GM21390 (cell line): ENCODE data around the gene GNPTAB.
"Not testable (repeated sequence)": the region's sequence is repeated elsewhere in the genome, so short reads cannot be mapped to it uniquely, and the experiment has no call there.

ENCODE experiments used
- ATAC-seq: cut with Tn5 transposase; IDR thresholded peaks from one replicate; pipeline ENCODE4 v1.9.1; 2021; ENCODE audit not compliant: unreplicated experiment

GNPTAB gene

GRCh38 chr12:101854747-101855146 lies 24.0 kb upstream of the GNPTAB start:
- ATAC-seq: peak; percentile 47

GRCh38 chr12:101852998-101853397 lies 22.2 kb upstream of the GNPTAB start:
- ATAC-seq: no peak

DNA sequence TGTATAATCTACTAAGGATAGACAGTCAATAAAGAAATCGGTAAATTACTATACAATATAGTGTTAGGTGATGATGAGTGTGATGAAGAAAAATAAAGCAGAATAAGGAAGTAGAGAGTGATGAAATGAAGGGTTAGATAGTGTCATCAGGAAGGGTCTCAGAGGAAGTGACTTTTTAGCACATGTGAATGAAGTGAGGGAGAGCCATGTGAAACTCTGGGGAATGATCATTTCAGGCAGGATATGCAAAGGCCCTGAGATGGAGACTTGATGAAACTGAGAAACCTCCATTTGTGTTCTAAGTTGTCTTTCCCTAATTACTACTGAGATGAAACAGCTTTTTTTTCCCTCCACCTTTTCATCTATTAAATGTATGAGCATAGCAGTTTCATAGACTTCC lies 19.4 kb upstream of the GNPTAB start:
- peak; percentile 47 for ATAC-seq

- ATAC-seq: no peak
Observed at GRCh38 chr12:101847325-101847724, 16.6 kb upstream of the GNPTAB start.

GRCh38 chr12:101845137-101845711 lies 14.5 kb upstream of the GNPTAB start:
- no peak for ATAC-seq

DNA sequence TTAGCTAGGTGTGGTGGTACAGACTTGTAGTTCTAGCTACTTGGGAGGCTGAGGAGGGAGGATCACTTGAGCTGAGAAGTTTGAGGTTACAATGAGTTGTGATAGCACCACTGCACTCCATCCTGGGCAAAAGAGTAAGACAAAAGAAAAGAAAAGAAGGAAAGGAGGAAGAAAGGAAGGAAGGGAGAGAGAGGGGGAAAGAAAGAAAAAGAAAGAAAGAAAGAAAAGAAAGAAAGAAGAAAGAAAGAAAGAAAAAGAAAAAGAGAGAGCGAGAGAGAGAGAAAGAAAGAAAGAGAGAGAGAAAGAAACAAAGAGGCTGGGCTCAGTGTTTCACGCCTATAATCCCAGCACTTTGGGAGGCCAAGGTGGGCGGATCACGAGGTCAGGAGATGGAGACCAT lies 10.3 kb upstream of the GNPTAB start:
- no peak for ATAC-seq

- peak; percentile 44 for ATAC-seq
Observed at GRCh38 chr12:101839324-101840283, 8.8 kb upstream of the GNPTAB start.

DNA sequence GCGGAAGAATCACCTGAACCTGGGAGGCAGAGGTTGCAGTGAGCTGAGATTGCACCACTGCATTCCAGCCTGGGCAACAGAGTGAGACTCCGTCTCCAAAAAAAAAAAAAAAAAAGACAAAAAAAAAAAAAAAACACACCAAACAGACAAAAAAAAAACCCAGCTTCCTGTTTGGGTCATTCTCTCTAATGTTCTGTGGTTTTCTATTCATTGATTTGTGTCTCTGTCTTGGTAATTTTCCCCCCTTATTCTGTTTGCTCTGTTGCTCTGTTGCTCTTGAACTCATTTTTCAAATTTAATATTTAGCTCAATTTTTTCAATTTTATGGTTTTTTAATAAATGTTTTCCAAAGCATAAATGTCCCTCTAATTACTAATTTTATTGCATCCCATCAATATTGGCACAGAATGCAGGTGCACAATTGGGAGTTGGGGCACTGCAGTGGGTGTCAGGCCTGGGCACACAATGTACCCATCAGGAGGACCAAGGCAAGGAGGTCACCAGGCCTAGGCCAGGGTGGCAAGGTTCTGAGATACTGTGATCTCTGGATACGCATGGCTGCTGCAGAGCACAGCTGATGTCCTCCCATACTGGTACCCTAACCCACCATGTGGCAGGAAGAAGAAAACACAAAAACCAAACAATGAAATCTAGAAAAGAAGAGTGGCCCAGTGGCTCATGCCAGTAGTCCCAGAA lies 8.0 kb upstream of the GNPTAB start:
- peak; percentile 63 for ATAC-seq

DNA sequence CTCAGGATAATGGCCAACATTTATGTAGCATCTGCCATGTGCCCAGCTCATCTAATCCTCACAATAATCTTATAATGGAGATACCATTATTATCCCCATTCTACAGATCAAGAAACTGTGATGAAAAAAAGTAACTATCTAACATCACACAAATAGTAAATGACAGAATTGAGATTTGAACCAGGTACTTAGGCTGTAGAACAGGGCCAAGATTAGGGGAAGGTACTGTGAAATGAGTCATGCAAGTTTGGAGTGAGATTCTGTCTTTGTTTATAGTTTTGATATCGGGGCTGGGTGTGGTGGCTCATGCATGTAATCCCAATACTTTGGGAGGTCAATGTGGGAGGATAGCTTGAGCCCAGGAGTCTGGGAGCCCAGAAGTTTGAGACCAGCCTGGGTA lies 1.3 kb upstream of the GNPTAB start:
- ATAC-seq: no peak

DNA sequence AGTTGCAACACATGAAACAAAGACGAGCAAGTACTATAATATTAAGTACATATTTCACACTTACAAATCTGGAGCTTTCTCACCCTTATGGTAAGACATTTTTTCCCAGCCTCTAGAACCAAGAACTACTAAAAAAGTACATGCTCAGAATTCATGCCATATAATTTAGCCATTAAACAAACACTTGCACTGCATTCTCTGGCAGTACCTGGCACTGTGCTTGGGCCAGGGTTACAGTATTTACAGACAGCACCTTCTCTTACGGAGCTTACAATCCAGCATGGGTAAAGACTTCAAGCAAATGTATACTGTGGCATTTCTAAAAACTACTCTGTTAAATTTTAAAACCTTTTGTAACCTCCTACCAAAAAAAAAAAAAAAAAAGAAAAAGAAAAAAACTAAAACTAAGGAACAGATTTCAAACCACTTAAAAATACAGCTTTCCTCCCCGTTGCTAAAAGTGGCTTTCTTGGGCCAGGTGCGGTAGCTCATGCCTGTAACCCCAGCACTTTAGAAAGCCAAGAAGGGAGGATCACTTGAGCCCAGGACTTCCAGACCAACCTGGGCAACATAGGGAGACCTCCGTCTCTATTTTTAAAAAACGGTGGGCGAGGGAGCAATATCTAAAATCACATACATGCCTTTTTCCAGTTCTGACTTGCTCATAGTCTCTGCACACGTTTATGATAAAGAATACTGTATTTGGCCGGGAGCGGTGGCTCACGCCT lies 956 bp downstream of the GNPTAB start:
- no peak for ATAC-seq

DNA sequence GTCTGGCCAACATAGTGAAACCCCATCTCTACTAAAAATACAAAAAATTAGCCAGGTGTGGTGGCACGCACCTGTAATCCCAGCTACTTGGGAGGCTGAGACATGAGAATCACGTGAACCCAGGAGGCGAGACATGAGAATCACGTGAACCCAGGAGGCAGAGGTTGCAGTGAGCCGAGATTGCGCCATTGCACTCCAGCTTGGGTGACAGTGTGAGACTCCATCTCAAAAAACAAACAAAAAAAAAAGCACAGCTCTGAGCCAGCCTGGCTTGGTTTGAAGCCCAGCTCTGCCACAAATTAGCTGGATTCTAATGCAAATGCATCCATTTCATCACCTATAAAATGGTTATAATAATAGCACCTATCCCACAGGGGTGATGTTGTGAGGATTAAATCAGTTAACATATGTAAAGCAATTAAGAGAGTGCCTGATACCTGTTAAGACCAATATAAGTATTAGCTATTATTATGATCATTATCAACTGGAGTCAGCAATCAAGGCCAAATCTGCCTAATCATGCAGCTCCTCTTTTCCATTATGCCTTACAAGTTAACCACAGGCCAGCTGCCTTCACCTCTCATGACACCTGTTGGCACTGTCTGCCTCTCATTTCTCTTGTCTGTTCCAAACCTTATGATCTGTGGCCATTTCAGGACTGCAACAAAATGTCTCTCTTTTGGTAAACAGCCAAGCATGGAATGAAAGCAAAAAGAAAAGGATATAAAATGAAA lies 2.1 kb downstream of the GNPTAB start:
- ATAC-seq: no peak

- no peak for ATAC-seq
Observed at GRCh38 chr12:101826766-101827368, 3.9 kb downstream of the GNPTAB start.

DNA sequence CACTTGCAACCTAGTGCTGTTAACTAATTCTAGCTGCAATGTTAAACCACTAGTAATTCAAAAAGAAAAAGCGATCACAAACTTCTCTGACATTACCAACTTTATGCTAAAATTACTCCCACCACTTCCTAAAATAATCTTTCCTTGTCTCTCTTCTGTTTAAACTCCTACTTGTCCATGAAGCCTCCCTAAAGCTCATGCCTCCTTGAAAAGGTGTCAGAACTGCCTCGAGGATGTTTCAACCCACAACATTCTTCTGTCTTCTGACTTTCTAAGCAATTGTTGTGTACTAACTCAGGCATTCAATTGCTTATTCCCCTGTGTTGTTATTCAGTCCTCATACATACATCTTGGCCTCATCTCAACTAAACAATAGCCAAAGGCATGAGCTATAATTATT lies 5.9 kb downstream of the GNPTAB start:
- ATAC-seq: no peak

DNA sequence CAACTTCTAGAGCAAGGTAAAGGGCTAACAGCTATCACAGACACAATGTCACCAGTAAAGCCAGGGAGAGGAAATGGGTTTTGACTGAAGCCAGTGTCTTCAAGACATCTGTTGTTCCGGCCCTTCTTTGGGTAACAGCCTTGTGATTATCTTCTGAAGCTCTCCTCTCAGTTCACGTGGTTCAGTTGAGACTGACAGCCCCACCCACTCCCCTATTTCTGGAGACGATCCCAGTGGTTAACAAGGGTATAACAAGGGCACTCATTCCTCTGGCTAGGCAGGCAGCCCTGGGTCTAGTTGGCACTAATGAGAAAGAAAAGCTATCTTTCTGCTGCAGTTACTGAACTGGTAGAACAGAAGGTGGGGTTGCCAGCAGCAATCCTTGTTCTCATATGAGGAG lies 6.9 kb downstream of the GNPTAB start:
- ATAC-seq: peak; percentile 68

- ATAC-seq: no peak
Observed at GRCh38 chr12:101823039-101823438, 7.7 kb downstream of the GNPTAB start.

- peak; percentile 70 for ATAC-seq
Observed at GRCh38 chr12:101819467-101819866, 11.3 kb downstream of the GNPTAB start.

DNA sequence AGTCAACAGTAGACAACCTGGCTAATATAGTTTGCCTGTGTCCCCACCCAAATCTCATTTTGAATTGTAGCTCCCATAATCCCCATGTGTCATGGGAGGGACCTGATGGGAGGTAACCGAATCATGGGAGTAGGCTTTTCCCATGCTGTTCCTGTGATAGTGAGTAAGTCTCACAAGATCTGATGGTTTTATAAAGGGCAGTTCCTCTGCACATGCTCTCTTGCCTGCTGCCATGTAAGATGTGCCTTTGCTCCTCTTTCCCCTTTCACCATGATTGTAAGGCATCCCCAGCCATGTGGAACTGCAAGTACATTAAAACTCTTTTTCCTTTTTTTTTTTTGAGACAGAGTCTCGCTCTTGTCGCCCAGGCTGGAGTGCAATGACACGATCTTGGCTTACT lies 12.1 kb downstream of the GNPTAB start:
- not testable (repeated sequence) for ATAC-seq

- ATAC-seq: no peak
Observed at GRCh38 chr12:101813117-101813516, 17.6 kb downstream of the GNPTAB start.

DNA sequence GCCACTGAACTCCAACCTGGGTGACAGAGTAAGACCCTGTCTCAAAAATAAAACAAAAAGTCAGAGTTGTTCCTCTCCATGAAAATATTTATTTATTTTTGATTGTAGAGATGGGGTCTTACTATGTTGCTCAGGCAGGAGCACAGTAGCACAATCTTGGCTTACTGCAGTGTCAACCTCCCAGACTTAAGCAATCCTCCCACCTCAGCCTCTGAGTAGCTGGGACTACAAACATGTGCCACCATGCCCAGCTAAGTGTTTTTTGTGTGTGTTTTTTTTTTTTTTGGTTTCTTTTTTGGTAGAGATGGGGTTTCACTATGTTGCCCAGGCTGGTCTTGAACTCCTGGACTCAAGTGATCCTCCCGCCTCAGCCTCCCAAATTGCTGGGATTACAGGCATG lies 18.0 kb downstream of the GNPTAB start:
- not testable (repeated sequence) for ATAC-seq

DNA sequence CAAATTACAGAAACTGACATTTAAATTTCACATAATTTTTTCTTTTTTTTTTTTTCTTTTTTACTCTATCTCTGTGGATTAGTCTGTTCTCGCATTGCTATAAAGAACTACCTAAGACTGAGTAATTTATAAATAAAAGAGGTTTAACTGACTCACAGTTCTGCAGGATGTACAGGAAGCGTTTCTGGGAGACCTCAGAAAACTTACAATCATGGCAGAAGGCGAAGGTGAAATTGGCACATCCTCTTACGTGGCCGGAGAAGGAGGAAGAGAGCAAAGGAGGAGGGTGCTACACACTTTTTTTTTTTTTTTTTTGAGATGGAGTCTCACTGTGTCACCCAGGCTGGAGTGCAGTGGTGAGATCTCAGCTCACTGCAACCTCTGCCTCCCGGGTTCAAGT lies 19.4 kb downstream of the GNPTAB start:
- not testable (repeated sequence) for ATAC-seq
